GM12872 (cell line): ENCODE results near the gene PKP3.

Source experiments
- TF ChIP-seq, protein P1 (sequence below): IDR thresholded peaks from 3 replicates; pipeline ENCODE4 v1.5.1; 2011; ENCODE audit warnings: low read depth, mild to moderate bottlenecking, low read length, moderate library complexity; ENCODE audit not compliant: insufficient read depth

Gene PKP3

DNA sequence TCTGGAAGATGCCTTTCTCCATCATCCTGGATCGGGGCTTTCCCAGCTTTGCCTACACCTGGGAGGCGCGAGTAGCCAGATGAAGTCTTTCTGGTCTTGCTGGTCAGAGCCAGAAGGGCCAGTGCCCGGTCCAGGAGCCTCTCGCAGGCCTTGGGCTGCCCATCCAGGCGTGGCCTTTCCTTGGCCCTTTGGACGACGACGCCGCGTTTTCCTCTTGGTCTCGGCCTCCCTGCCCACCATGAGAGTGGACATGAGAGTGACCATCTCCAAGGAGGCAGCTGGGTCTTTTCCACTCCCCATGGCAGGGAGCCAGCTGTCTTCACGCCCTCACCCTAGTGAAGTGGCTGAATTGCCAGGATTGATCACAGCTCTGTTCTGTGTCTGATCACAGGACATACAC is 59.6 kb downstream of the PKP3 start:
- TF ChIP-seq, protein P1, sequence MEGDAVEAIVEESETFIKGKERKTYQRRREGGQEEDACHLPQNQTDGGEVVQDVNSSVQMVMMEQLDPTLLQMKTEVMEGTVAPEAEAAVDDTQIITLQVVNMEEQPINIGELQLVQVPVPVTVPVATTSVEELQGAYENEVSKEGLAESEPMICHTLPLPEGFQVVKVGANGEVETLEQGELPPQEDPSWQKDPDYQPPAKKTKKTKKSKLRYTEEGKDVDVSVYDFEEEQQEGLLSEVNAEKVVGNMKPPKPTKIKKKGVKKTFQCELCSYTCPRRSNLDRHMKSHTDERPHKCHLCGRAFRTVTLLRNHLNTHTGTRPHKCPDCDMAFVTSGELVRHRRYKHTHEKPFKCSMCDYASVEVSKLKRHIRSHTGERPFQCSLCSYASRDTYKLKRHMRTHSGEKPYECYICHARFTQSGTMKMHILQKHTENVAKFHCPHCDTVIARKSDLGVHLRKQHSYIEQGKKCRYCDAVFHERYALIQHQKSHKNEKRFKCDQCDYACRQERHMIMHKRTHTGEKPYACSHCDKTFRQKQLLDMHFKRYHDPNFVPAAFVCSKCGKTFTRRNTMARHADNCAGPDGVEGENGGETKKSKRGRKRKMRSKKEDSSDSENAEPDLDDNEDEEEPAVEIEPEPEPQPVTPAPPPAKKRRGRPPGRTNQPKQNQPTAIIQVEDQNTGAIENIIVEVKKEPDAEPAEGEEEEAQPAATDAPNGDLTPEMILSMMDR = no peak

DNA sequence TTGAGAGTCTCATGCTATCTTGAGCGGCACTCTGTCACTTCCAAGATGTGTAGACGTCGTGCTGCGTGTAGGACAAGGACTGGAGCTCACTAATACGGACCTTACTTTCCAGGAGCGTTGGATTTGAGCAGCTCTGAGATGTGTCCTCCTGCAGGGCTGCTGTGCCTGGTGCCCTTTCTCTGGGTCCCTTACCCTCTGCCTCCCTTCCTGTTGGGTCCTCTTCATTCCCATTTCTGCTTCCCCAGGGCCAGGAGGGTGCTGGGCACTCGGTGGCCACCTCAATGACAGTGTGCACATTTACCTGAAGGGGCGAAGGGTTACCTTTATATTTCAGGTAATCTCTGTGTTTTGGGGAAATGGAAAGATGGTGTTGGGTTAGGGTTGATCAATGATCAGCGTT is 60.0 kb downstream of the PKP3 start:
- TF ChIP-seq, protein P1 = no peak
